Measurements from ENCODE around the gene AFM.

AFM gene

GRCh38 chr4:73450398-73451004 lies 31.0 kb upstream of the AFM start:
- DNase-seq, result no peak

GRCh38 chr4:73451404-73451803 lies 30.1 kb upstream of the AFM start:
- DNase-seq, result no peak

DNA sequence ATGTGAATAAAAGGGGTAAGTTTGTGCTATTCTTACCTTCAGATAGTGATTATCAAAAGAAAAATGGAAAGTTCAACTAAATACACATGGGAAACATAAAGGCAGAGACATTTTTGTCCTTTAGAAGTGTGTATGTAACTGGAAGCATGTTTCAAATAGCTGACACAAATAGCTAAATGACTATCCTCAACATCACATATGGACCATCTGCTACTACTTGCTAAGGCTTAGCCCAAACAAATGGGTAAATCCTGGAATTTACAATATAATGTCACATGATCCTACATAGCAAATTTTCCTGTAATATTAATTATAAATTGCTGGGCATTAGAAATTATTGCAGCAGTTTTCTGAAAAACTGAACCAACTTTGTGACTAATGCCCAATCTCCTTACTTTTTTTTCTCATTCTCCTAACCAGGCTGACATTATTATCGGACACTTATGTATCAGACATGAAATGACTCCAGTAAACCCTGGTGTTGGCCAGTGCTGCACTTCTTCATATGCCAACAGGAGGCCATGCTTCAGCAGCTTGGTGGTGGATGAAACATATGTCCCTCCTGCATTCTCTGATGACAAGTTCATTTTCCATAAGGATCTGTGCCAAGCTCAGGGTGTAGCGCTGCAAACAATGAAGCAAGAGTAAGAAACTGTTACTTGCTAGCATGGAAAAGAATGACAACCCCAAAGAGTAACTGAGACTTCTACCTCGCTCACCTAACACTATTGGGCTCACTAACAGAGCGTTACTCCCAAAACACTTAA lies 29.4 kb upstream of the AFM start:
- no peak for DNase-seq

DNA sequence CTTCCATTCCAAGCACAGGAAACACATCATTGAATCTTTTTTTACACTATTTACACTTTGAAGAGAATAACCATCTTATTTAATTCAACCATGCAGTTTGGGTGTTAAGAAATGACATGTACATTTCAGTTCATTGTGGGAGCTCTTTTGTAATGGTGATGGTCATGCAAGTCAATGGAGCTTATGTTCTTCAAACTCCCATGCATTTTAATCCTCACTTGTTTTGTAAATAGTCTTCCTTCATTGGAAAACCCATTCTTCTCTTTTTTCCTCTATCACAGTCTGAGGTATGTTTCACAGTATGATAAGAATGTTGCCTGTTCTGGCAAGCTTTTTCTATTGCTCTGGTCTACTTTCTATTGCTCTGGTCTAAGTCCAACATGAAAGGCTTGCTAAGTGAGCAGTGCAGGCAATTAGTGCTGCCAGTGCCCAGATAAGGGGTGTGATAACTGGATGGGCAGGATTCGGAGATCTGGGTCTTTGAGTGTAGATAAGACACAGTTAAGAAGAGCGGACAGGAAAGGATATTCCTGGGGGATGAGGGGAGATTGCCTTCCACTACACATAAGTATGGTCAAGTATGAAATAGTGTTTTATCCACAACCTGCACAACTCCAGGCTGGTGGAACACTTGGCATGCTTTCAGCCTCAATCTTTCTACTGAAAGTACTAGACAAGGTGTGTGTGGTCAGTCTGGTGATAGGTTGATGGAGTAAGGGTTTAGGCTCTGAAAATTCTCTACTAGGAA lies 28.4 kb upstream of the AFM start:
- no peak for DNase-seq

DNA sequence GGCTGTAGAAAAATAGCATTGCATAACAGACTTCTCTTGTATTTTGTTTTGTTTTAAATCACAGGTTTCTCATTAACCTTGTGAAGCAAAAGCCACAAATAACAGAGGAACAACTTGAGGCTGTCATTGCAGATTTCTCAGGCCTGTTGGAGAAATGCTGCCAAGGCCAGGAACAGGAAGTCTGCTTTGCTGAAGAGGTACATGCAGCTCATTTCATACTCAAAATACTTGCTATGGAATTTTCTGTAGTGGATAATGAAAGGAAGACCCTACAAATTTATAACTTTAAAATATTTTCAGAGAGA lies 27.9 kb upstream of the AFM start:
- DNase-seq, result no peak

- DNase-seq, result no peak
Observed at GRCh38 chr4:73454920-73455319, 26.6 kb upstream of the AFM start.

- DNase-seq, result no peak
Observed at GRCh38 chr4:73456177-73457022, 25.1 kb upstream of the AFM start.

DNA sequence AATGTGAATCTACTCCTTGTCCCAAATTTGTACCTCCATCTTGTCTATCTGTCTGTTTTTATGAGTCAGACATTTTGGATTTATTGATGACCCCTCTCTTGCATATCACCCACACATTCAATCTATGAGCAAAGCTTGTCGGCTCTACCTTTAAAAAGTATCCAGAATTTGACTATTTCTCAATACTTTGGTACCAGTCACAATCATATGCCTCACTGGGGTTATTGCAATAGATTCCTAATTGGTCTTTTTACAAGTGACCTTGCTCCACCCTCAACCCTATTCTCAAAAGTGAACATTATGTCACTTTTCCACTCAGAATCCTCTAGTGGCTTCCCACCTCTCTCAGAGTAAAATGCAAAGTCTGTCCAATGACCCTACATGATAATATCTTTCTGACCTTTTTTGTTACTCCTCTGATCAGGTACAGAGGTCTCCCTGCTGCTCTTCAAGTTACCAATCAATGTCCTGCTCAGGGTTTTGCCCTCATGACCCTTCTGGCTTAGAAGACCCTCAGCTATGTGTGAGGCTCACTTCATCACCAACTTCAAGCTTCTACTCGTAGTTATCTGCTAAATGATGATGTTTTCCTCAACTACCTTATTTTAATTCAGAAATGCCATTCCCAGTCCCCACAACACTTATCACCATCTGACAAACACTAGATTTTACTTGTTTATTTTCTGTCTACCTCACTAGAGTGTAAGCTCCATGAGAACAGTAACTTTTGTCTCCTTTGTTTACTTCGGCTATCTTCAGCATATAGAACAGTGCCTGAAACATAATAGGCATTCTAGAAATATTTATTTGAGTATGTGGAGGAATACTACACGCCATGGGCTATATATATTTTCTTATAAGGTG lies 23.1 kb upstream of the AFM start:
- DNase-seq, result no peak

DNA sequence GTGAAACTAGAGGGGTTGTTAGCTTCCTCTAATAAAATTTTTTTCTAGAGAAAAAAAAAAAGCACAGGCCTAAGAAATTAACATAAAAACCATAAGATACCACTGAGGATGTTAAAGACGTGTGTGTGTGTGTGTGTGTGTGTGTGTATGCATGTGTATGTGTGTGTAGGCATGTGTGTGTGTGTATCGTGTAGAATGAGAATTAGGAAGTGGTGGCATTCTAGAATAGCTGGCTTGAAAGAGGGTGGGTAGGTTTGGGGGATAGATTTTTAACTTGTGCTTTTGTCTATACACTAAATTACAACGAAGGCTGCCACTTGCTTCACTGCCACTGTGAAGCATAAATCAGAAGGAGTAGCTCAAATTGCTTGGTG lies 22.5 kb upstream of the AFM start:
- no peak for DNase-seq

DNA sequence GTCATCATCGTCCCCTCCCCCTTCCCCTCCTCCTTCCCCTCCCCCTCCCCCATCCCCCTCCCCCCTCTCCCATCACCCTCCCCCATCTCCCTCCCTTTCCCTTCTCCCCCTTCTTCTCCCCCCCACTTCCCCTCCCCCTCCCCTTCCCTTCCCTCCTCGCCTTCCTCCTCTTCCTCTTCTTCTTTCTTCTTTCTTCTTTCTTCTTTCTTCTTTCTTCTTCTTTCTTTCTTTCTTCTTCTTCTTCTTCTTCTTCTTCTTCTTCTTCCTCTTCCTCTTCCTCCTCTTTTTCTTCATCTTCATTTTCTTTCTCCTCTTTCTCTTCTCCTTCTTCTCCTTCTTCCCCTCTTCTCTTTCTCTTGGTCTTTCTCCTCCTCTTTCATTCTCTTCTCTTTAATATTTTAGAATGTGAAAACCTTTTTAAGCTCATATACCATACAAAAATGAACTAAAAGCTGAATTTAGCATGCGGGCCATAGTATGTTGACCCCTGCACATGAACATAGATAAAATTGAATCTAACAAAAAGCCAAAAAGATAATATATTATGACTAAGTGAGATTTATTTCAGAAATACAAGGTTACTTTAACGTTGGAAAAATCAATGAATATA lies 20.5 kb upstream of the AFM start:
- DNase-seq, result no peak

DNA sequence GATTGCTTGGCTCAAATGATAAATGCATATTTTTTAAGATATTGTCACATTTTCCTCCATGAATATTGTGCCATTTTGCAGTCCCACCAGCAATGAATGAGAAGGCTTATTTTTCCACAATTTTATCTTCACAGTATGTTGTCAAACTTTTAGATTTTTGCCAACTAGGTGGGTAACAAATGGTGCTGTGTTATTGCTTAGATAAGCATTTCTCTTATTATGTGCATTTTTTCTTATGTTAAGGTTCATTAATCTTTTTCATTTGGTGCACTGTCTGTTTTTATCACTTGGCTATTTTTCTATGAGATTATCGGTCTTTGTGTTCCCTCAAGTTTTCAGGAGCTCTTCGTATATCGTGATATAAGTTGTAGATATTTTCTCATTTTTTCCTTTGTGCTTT lies 13.4 kb upstream of the AFM start:
- no peak for DNase-seq

DNA sequence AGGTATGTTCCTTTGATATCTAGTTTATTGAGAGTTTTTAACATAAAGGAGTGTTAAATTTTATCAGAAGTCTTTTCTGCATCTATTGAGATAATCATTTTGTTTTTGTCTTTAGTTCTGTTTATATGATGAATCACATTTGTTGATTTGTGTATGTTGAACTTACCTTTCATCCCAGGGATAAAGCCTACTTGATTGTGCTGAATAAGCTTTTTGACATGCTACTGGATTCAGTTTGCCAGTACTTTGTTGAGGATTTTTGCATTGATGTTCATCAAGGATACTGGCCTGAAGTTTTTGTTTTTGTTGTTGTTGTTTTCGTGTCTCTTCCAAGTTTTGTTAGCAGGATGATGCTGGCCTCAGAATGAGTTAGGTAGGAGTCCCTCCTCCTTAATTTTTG lies 10.8 kb upstream of the AFM start:
- no peak for DNase-seq

- no peak for DNase-seq
Observed at GRCh38 chr4:73477176-73477575, 4.4 kb upstream of the AFM start.

DNA sequence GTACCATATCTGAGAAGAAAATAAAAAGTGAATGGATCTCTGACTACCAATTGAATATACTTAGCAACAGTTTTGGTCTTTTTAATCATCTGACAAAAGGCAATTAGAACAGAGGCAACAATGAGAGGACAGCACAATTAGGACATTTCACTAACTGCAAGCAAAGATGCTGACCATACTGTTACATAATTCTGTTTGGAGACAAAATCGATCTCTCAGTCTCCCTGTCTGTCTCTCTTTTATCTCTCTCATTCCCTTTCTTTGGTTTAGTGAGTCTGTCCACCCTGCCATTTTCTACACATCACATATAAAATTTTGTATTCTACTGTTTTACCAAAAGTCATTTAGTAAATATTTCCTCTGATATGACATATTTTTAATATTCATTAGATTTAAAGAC lies 2.2 kb upstream of the AFM start:
- no peak for DNase-seq

GRCh38 chr4:73485085-73485484 lies 3.5 kb downstream of the AFM start:
- no peak for DNase-seq

- DNase-seq, result no peak
Observed at GRCh38 chr4:73485596-73485995, 4.1 kb downstream of the AFM start.

DNA sequence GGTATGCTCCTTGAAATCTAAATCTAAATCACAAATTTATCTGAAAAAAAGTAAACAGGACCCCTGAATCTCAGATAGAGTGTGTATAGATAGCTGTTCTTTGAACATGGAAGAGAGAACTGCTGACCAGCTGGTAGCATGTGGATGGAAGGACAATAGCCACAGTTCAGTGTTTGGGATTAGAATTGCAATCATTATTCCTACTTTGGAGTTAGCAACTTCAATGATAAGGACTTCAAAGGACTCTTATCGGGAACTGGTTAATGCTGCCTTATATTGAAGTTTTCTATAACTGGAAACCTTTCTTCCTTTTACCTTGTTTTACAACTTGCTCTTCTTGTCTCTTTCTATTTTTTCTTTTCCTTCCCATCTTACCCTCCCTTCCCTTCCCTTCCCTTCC lies 5.0 kb downstream of the AFM start:
- DNase-seq, result no peak

- no peak for DNase-seq
Observed at GRCh38 chr4:73487233-73487632, 5.7 kb downstream of the AFM start.

DNA sequence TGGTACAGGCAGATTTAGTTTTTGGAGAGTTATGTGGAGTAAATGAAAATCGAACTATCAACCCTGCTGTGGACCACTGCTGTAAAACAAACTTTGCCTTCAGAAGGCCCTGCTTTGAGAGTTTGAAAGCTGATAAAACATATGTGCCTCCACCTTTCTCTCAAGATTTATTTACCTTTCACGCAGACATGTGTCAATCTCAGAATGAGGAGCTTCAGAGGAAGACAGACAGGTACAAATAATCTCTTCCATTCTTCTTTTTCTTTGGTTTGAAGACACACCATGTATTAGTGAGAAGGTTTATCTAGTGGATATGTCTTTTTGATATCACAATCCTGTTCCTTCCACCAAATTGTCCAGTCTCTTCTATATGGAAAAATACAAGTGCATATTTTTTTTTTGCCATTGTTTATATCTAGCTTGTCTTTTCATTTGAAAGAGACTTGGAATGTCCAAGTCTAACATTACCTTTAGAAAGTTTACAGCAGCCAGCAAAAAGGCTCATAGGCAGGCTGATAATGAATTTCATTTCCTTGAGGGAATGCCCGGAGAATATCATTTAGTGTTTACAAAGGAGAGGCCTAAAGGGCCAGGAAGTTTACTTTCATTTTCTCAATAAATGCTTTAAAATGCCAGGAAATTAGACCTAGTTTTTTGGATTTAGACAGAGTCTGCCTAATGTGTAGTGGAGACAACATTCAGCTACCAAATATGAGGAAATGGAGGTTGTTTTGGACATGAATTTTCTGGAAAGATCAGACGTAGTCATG lies 18.6 kb downstream of the AFM start:
- no peak for DNase-seq

DNA sequence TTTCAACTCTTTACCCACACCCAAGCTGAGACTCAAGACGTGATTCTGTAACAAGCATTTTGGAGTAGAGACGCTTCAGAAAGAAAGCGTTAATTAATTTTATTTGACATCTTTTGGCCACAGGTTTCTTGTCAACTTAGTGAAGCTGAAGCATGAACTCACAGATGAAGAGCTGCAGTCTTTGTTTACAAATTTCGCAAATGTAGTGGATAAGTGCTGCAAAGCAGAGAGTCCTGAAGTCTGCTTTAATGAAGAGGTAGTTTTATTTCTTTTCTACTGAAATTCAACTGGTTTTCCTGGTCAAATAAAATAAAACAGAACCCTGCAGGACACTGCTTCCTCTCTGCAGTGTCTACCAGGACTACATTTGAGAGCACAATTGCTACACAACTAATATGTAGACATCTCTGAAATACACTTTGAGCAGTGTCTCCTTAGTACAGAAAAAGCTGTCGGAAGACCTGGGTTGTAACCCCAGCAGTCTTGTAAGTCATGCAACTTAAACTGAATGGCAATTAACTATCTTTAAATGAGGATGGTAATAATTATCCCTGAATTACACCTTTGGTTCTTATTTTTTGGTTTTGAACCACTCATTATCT lies 20.2 kb downstream of the AFM start:
- no peak for DNase-seq

DNA sequence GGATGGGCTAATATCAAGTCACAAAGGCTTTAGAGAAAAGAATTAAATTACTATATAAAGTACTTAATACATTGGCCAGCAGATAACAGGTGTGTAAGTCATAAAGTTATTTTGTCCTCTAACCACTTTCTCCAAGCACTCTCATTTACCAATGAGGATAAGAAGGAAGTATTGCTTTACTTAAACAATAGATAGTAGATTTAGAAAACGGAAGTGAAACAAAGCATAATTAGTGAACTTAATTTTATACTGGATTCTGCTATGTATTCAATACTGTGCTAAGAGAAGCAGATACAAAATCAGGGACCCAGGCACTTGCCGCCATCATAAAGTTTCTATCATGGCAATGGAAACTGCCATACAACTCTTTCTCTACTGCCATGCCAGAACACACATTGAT lies 24.0 kb downstream of the AFM start:
- DNase-seq, result no peak
